Hematopoietic multipotent progenitor cell treated with erythropoietin and hydrocortisone succinate and interleukin-3 and kit ligand, for 17 days (in vitro differentiated cells): ENCODE data around the gene POP4.

Experiments used
- DNase-seq: peaks from one replicate; pipeline ENCODE4 v3.0.0-alpha.2; 2015; ENCODE audit warnings: low spot score

POP4 gene

GRCh38 chr19:29631450-29631849 lies 25.4 kb downstream of the POP4 start:
- DNase-seq = no peak

GRCh38 chr19:29634002-29634401 lies 27.9 kb downstream of the POP4 start:
- DNase-seq = no peak

- no peak for DNase-seq
These were observed 28.5 kb downstream of the POP4 start for GRCh38 chr19:29634423-29635130.

- DNase-seq = no peak
These were observed 29.9 kb downstream of the POP4 start for GRCh38 chr19:29635963-29636362.

GRCh38 chr19:29636553-29637360 lies 30.7 kb downstream of the POP4 start:
- no peak for DNase-seq

- DNase-seq = no peak
These were observed 33.0 kb downstream of the POP4 start for GRCh38 chr19:29639086-29639485.

- no peak for DNase-seq
These were observed 34.1 kb downstream of the POP4 start for GRCh38 chr19:29640231-29640630.

- no peak for DNase-seq
These were observed 35.5 kb downstream of the POP4 start for GRCh38 chr19:29641597-29641996.

- DNase-seq = no peak
These were observed 37.4 kb downstream of the POP4 start for GRCh38 chr19:29643361-29643935.

- DNase-seq = no peak
These were observed 38.1 kb downstream of the POP4 start for GRCh38 chr19:29644210-29644609.

- DNase-seq = no peak
These were observed 39.4 kb downstream of the POP4 start for GRCh38 chr19:29645491-29645867.

GRCh38 chr19:29645911-29646310 lies 39.8 kb downstream of the POP4 start:
- DNase-seq = no peak

GRCh38 chr19:29650772-29651387 lies 44.8 kb downstream of the POP4 start:
- no peak for DNase-seq

- no peak for DNase-seq
These were observed 45.7 kb downstream of the POP4 start for GRCh38 chr19:29651622-29652394.

GRCh38 chr19:29653398-29653797 lies 47.3 kb downstream of the POP4 start:
- DNase-seq = no peak

GRCh38 chr19:29655648-29656335 lies 49.7 kb downstream of the POP4 start:
- no peak for DNase-seq

- DNase-seq = no peak
These were observed 52.3 kb downstream of the POP4 start for GRCh38 chr19:29658221-29658991.

- no peak for DNase-seq
These were observed 54.8 kb downstream of the POP4 start for GRCh38 chr19:29660835-29661234.

- DNase-seq = no peak
These were observed 56.2 kb downstream of the POP4 start for GRCh38 chr19:29662278-29662603.

GRCh38 chr19:29662604-29663404 lies 56.7 kb downstream of the POP4 start:
- no peak for DNase-seq
